HepG2 (cell line): Measurements from ENCODE around the gene NDRG2. TPM values are rescaled to one million over a fixed set of nuclear protein-coding genes. Genes with fewer than 3 reads are reported as not detected.

Source experiments
- CBX2 ChIP-seq, 2 experiments: fragments of 200-600 bp in 1 of 2; sonication (generic); formaldehyde crosslinking in 1 of 2; IDR thresholded peaks; 2 replicates each; pipeline versions ENCODE4 v1.7.0 to v1.8.1; 2018 to 2022; ENCODE audit warnings: low read depth in 2 of 2, low read length in 1 of 2, mild to moderate bottlenecking in 1 of 2, missing genetic modification reagents in 1 of 2
- CREM ChIP-seq, 2 experiments: sonication (generic) in 1 of 2; formaldehyde crosslinking in 1 of 2; IDR thresholded peaks; 2 replicates each; pipeline versions ENCODE4 v1.4.0 to v1.6.1; 2016 to 2020; ENCODE audit warnings: antibody characterized with exemption in 1 of 2, mild to moderate bottlenecking in 1 of 2, missing genetic modification reagents in 1 of 2
- HNRNPL ChIP-seq: fragments of 200-400 bp; formaldehyde crosslinking; IDR thresholded peaks from 2 replicates; pipeline ENCODE4 v1.6.1; 2017; ENCODE audit warnings: mild to moderate bottlenecking, low read depth, low read length
- NCOA2 ChIP-seq: sonication (generic); formaldehyde crosslinking; IDR thresholded peaks from 2 replicates; pipeline ENCODE4 v1.8.0; 2022; ENCODE audit warnings: inconsistent platforms
- RARA ChIP-seq: IDR thresholded peaks from 2 replicates; pipeline ENCODE4 v1.6.1; 2016; ENCODE audit warnings: missing genetic modification reagents, missing compliant biosample characterization
- SCMH1 ChIP-seq: sonication (generic); formaldehyde crosslinking; IDR thresholded peaks from 2 replicates; pipeline ENCODE4 v1.9.0; 2021; ENCODE audit warnings: missing genetic modification reagents, mild to moderate bottlenecking, borderline replicate concordance
- TCF12 ChIP-seq, 2 experiments: fragments of 450-650 bp in 1 of 2; sonication (generic) in 1 of 2; formaldehyde crosslinking in 1 of 2; IDR thresholded peaks; 2 replicates each; pipeline versions ENCODE4 v1.6.1 to v1.8.0; 2017 to 2022; ENCODE audit warnings: antibody characterized with exemption in 1 of 2, mild to moderate bottlenecking in 1 of 2, missing genetic modification reagents in 1 of 2, moderate library complexity in 1 of 2
- ZNF407 ChIP-seq: sonication (generic); formaldehyde crosslinking; IDR thresholded peaks from one replicate; pipeline ENCODE4 v1.5.1; 2020; ENCODE audit warnings: mild to moderate bottlenecking, missing genetic modification reagents; ENCODE audit errors: not compliant biosample characterization
- ZNF567 ChIP-seq: sonication (generic); formaldehyde crosslinking; IDR thresholded peaks from 2 replicates; pipeline ENCODE4 v1.8.1; 2023; ENCODE audit warnings: mild to moderate bottlenecking, missing genetic modification reagents, borderline replicate concordance
- ZNF619 ChIP-seq: sonication (generic); formaldehyde crosslinking; IDR thresholded peaks from 2 replicates; pipeline ENCODE4 v1.4.0; 2020; ENCODE audit warnings: mild to moderate bottlenecking, missing genetic modification reagents
- ZNF775 ChIP-seq: sonication (generic); formaldehyde crosslinking; IDR thresholded peaks from 2 replicates; pipeline ENCODE4 v1.4.0; 2020; ENCODE audit warnings: missing genetic modification reagents, mild to moderate bottlenecking, moderate library complexity, borderline replicate concordance
- ZNF777 ChIP-seq: sonication (generic); formaldehyde crosslinking; IDR thresholded peaks from 2 replicates; pipeline ENCODE4 v1.4.0; 2020; ENCODE audit warnings: missing genetic modification reagents
- polyA plus RNA-seq, 8 experiments: library from polyadenylated mRNA; depleted of rRNA in 3 of 8; stranded (reverse) in 7 of 8; unstranded in 1 of 8; fragments of >200 nt; fragmentation: Illumina TruSeq in 4 of 8; extraction: Trizol in 4 of 8; gene quantifications; 2 replicates each; pipeline versions ENCODE4 v1.2.1 to v1.2.3, GENCODE V29; 2011 to 2016; ENCODE audit warnings: low read depth in 4 of 8, missing spikeins in 1 of 8, mixed read lengths in 1 of 8; ENCODE audit not compliant: insufficient read depth in 1 of 8
- total RNA-seq, 5 experiments: library from RNA; depleted of rRNA; stranded (reverse); fragments of >200 nt; fragmentation: Illumina TruSeq; extraction: Trizol; gene quantifications; 2 replicates each; pipeline ENCODE4 v1.2.3, GENCODE V29; 2016; ENCODE audit warnings: low read depth in 1 of 5
- TF ChIP-seq, protein P1 (sequence below): sonication (generic); formaldehyde crosslinking; IDR thresholded peaks from 2 replicates; pipeline ENCODE4 v1.5.0; 2020; ENCODE audit warnings: missing genetic modification reagents
- TF ChIP-seq, protein P2 (sequence below): sonication (generic); formaldehyde crosslinking; IDR thresholded peaks from 2 replicates; pipeline ENCODE4 v1.8.0; 2022; ENCODE audit warnings: missing genetic modification reagents, mild to moderate bottlenecking, moderate library complexity, borderline replicate concordance
- TF ChIP-seq, protein P3 (sequence below): sonication (generic); formaldehyde crosslinking; IDR thresholded peaks from 2 replicates; pipeline ENCODE4 v1.5.0; 2020; ENCODE audit warnings: missing genetic modification reagents

Gene NDRG2
- total and polyA plus RNA-seq, 2 of the 13 experiments (the other 11 are each of a cell fraction or from before 2014, with no cell fraction given): 27.2 to 189 TPM

DNA sequence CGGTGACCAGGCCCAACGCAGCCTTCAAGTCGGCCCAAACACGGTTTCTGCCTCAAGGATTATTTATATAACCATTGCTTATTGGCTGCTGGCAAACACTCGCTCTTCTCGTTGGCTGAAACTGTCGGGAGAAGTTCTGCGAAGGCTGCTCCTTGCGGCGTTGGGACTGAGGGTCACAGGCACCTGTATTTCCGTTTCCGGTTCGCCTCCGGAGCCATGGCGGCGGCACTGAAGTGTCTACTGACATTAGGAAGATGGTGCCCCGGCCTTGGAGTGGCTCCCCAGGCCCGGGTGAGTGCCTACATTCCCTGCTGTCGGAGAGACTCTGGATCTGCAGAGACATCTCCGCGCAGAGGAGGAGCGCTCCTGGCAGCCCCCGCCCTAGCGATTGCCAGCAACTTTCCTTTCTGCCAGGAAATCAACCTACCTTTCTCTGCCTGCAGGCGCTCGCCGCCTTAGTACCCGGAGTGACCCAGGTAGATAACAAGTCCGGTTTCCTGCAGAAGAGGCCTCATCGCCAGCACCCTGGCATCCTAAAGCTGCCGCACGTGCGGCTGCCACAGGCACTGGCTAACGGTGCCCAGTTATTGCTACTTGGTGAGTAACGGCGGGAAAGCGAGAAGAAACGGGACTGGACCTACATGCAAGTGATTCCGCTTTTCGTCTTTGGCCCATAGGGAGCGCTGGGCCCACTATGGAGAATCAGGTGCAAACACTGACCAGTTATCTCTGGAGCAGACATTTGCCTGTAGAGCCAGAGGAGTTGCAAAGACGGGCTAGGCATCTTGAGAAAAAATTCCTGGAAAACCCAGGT is 34.9 kb downstream of the NDRG2 start, which contains the start of gene METTL17 (continued):
- TF ChIP-seq ZNF407 (CRISPR knock-in tag) (peak; percentile 75), HNRNPL (peak; percentile 74; the same call in 1 of the 2 replicates), NCOA2 (CRISPR knock-in tag) (no peak), ZNF567 (CRISPR knock-in tag) (peak; percentile 78; the same call in 1 of the 2 replicates), TCF12 (IDR thresholded peaks at IDR 0.05) (no peak), TCF12 (CRISPR knock-in tag; IDR thresholded peaks at IDR 0.05) (no peak), ZNF777 (peak; percentile 31), SCMH1 (CRISPR knock-in tag) (no peak), ZNF619 (CRISPR knock-in tag) (peak; percentile 67), CBX2 (IDR thresholded peaks at IDR 0.05; ENCODE audit: low read depth, low read length) (no peak), CBX2 (CRISPR knock-in tag; IDR thresholded peaks at IDR 0.05; ENCODE audit: low read depth) (0 out of 2 replicates have a peak, but pooled peaks have one; percentile 62), CREM (IDR thresholded peaks at IDR 0.05) (peak; percentile 90), CREM (CRISPR knock-in tag; IDR thresholded peaks at IDR 0.05) (0 out of 2 replicates have a peak, but pooled peaks have one; percentile 2), RARA (no peak), ZNF775 (0 out of 2 replicates have a peak, but pooled peaks have one; percentile 57)
- TF ChIP-seq, protein P1, sequence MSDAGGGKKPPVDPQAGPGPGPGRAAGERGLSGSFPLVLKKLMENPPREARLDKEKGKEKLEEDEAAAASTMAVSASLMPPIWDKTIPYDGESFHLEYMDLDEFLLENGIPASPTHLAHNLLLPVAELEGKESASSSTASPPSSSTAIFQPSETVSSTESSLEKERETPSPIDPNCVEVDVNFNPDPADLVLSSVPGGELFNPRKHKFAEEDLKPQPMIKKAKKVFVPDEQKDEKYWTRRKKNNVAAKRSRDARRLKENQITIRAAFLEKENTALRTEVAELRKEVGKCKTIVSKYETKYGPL (CRISPR knock-in tag): no peak
- TF ChIP-seq, protein P2, sequence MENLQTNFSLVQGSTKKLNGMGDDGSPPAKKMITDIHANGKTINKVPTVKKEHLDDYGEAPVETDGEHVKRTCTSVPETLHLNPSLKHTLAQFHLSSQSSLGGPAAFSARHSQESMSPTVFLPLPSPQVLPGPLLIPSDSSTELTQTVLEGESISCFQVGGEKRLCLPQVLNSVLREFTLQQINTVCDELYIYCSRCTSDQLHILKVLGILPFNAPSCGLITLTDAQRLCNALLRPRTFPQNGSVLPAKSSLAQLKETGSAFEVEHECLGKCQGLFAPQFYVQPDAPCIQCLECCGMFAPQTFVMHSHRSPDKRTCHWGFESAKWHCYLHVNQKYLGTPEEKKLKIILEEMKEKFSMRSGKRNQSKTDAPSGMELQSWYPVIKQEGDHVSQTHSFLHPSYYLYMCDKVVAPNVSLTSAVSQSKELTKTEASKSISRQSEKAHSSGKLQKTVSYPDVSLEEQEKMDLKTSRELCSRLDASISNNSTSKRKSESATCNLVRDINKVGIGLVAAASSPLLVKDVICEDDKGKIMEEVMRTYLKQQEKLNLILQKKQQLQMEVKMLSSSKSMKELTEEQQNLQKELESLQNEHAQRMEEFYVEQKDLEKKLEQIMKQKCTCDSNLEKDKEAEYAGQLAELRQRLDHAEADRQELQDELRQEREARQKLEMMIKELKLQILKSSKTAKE (CRISPR knock-in tag): no peak
- TF ChIP-seq, protein P3, sequence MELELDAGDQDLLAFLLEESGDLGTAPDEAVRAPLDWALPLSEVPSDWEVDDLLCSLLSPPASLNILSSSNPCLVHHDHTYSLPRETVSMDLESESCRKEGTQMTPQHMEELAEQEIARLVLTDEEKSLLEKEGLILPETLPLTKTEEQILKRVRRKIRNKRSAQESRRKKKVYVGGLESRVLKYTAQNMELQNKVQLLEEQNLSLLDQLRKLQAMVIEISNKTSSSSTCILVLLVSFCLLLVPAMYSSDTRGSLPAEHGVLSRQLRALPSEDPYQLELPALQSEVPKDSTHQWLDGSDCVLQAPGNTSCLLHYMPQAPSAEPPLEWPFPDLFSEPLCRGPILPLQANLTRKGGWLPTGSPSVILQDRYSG (CRISPR knock-in tag): peak; percentile 50; the same call in 1 of the 2 replicates
